Endometrial microvascular endothelial cells (primary cell): ENCODE data around the gene BARX1. TPM values are rescaled to one million over a fixed set of nuclear protein-coding genes. Genes with fewer than 3 reads are reported as not detected.
"Not testable (repeated sequence)": the region's sequence is repeated elsewhere in the genome, so short reads cannot be mapped to it uniquely, and the experiment has no call there.

Experiments
- in situ Hi-C: cut with HindIII; loops from 2 replicates; pipeline ENCODE4 v1.10.0; 2017; ENCODE audit warnings: low sequenced_read_pairs, low pct_unique_long_range_greater_than_20kb; ENCODE audit errors: inconsistent ontology term
- total RNA-seq: library from RNA; depleted of rRNA; stranded (reverse); fragments of >200 nt; gene quantifications from one replicate; pipeline ENCODE4 v1.2.3, GENCODE V29; 2015; ENCODE audit errors: inconsistent ontology term

The BARX1 gene, protein sequence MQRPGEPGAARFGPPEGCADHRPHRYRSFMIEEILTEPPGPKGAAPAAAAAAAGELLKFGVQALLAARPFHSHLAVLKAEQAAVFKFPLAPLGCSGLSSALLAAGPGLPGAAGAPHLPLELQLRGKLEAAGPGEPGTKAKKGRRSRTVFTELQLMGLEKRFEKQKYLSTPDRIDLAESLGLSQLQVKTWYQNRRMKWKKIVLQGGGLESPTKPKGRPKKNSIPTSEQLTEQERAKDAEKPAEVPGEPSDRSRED
- not detected for total RNA-seq

DNA sequence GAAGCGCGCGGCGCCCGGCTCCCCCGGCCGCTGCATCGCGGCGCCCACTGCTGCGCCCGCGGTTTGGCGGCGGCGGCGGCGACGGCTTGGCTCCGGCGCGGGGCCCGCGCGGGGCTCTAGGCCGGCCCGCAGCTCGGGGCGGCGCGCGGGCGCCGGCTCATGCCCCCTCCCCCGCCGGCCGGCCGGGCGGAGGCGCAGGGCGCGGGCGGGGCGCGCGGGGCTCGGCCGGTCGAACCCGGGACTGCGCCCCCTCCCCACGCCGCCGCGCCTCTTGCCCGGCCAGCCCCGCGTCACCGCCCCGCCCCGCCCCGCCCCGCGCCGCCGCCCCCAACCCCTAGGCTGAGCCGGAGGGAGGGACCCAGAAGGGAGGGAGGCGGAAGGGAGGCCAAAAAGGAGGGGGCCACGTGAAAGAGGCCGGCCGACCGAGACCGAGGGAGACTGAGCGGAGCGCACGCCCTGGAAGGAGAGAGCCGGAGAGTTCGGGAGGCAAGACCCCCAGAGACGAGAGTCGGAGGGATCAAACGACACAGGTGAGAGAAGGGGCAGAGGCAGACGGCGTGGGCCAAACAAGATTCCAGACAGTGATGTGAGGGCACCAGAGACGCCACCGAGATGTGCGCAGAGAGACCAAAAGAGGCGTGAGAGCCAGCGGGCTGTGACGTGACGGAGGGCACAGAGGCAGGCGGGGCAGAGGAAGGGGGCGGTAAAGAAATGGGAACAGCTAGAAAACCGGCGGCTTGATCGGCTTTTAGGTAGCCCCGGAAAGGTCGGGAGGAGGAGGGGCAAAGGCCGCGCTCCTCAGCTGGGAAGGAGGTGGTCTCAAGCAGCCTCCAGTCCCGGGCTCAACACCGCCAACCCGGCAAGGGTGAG, at the start of gene BARX1:
TSS of gene BARX1 (minus strand) at position 245 of the 870 bp plus-strand sequence. CDS start at position 36, 209 bp downstream.
- in situ Hi-C loops: no loop called here

DNA sequence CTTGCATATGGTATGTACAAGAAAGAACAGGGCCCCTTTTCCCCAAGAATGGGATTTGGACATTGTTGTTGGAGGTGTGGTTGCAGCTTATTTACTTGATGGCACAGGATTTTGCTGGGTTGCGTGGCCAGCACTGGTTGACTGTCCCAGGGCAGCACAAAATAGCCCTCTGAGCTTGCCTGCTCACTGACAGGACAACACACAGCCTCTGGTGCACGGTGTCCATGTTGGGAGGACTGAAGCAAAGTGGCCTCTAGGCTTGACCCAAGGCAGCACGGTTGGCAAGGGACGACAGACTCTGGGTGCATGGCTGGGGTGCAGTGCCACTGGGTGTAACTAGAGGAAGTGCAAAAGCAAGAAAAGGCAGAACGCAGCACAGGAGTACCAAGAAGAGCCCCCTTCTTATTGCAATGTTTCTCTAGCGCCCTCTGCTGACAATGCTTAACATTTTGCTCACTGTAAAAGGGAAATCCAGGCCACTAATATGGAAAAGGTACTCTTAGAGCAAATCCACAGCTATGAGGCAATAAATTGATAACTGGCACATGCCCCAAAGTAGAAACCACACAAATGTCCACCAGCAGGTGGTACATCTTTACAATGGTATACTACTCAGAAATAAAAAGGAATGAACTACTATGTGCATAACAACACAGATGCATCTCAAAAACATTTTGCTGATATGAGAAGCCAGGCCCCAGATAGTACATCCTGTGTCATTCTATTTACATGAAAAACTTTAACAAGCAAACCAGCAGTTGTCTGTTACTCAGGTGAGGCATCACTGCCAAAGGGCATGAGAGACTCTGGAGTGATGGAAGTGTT, 47.4 kb upstream of the BARX1 start:
- in situ Hi-C loops: no loop called here

DNA sequence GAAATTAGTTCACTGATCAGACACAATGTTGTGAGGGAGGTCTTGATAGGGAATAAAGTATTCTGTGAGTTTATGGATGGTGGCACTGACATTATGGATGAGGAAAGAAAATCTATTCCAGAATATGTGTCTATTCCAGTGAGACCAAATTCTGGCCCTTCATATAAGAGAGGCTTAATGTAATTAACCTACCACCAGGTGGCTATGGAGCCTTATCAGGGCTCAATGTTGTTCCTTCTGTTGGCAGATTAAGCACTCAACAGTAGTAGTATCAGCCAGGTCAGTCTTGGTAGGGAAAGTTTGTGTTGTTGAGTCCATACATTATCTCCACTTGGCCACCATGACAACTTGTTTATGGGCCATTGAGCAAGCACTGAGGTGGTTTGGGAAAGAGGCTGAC, 41.7 kb upstream of the BARX1 start:
- in situ Hi-C loops: no loop called here

DNA sequence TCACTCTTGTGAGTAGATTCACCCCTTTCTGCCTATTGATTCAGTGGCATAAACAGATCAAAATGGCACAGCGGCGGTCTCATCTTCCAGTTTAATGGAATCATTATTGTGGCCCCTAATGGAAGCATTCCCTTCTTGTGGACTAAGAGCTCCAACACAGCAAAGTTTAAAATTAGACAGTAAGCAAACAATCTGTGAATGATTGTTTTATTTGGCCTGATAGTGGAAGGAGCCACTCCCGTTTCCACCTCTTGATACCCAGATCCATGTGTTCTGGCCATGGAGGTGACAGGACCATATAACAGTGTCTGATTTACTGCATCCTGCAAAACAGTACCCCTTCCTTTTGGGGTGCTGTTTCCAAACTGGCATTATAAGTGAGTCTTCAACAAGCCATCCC, 41.2 kb upstream of the BARX1 start:
- in situ Hi-C loops: no loop called here

DNA sequence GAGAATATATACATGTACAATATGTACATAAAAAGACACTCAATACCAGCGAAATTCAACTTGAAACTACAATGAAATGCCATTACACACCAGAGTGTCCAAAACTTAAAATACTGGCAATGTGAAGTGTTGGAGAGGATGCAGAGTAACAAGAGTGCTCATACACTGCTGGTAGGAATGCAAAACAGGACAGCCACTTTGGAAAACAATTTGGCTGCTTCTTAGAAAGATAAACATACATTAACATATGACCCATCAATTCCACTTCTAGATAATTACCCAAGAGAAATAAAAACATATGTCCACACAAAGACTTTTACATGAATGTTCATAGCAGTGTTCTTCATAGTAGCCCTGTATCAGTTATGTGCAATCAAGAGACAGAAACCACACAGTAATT, 39.4 kb upstream of the BARX1 start:
- in situ Hi-C loops: no loop called here

DNA sequence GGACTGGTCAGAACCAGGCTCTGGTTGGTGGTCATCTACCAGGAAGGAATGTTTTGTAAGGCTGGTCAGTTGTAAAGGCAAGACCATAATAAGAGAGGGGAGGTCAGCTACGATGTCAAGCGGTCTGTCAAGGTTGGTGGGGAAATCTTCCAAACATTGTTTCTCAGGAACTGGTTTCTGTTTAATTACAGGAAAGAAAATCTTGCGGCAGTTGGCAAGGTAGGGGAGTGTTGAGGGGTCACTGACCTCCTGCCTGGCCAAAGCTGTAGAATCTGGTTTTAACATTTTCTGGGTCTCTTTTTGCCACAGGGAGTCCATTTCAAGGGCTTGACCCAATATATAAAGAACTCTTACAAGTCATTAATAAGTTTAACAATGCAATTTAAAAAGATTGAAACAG, 39.0 kb upstream of the BARX1 start:
- in situ Hi-C loops: no loop called here

DNA sequence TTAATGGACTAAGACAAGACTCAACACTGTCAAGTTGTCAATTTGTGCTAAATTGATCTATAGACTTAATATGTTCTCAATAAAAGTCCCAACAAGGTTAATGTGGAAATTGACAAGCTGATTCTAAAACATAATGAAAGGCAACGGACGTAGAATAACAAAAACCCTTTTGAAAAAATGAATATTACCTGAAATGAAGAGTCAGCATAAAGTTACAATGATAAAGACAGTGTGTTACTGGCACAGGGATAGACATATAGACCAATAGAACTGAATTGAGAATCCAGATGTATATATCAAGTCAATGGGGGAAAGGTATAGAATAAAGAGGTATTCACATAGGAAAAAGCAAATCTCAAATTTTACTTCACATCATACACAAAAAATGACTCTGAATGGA, 37.7 kb upstream of the BARX1 start:
- in situ Hi-C loops: no loop called here

DNA sequence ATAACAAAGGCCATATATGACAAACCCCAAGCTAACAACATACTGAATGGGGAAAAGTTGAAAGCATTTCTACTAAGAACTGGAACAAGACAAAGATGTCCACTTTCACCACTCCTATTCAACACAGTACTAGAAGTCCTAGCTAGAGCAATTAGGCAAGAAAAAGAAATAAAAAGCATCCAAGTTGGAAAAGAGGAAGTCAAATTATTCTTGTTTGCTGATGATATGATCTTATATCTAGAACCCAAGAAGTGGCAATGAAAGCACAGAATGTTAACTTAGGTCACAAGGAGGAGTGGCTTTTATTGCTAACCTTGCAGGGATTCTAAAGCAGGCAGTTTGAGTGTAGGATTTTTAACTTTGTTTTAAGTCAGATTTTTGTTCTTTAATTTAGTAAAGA, 35.3 kb upstream of the BARX1 start:
- in situ Hi-C loops: no loop called here

DNA sequence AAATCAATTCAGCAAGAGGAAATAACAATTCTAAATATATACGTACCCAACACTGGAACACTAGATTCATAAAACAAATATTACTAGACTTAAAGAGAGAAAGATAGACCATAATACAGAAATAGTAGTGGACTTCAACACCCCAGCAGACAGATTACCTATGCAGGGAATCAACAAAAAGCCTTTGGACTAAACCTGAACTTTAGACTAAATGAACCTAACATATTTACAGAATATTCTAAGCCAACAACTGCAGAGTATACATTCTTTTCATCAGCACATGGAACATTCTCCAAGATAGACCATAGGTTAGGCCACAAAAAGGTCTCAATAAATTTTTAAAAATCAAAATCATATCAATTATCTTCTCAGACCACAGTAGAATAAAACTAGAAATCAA, 32.9 kb upstream of the BARX1 start:
- in situ Hi-C loops: no loop called here

DNA sequence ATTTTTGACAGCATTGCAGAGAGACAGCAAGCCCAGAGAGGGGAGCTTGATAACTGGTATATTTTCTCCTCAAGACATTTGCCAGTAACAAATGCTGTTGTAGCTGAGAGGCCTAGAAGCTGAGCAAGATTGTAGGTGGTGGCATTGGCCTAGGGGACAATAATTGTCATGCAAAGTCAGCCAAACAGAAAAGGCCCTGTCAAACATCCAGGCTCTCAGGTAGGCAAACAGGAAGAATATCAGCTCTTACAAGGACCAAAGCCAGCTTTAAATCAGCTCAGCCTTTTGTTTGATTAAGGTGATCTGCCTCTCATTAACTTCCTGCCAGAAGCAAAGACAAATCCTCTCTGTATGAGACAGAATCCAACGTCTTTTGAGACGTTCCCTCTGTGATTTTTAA, 29.7 kb upstream of the BARX1 start:
- in situ Hi-C loops: no loop called here

DNA sequence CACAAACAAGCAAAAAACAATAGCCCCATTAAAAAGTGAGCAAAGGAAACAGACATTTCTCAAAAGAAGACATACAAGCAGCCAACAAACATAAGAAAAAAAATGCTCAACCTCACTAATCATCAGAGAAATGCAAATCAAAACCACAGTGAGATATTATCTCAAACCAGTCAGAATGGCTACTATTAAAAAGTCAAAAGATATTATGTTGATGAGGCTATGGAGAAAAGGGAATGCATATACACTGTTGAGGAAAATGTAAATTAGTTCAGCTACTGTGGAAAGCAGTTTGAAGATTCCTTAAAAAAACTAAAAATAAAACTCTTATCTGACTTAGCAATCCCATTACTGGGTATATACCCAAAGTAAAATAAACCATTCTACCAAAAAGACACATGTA, 28.7 kb upstream of the BARX1 start:
- in situ Hi-C loops: no loop called here

DNA sequence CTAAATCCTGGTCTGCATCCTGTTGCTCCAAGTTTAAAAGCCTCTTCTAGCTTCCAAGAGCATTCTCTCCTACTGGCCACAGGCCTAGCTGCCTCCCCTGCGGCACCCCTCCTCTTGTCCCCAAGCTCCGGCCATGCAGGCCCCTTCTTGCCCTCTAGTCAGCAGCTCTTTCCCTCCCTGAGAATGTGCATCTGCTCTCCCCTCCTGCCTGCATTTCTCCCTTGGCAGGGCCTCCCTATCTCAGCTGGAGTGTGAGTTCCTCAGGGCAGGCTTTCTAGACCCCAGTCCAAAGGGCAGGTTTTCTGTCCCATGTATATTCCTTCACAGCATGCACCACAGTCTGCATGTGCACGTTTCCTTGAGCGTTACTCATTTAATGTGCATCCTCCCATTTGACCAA, 24.6 kb upstream of the BARX1 start:
- in situ Hi-C loops: no loop called here

DNA sequence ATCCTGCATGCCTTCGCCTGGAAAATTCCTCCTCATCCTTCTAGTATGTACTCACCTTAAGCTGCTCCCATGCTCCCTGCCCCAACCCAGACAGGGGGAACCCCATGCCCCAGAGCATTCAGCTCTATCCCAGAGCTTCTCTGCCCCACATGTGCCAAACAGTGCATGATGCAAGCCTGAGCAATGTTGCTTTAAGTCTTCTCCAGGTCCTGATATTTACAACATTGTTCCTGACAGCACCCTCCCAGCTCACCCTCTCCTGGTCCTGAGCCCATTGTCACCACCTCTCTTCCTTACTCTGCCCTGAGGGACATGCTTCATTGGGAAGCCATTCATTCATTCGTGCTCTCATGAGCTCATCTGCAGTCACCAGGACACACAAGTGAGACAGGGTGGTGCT, 23.4 kb upstream of the BARX1 start:
- in situ Hi-C loops: no loop called here

DNA sequence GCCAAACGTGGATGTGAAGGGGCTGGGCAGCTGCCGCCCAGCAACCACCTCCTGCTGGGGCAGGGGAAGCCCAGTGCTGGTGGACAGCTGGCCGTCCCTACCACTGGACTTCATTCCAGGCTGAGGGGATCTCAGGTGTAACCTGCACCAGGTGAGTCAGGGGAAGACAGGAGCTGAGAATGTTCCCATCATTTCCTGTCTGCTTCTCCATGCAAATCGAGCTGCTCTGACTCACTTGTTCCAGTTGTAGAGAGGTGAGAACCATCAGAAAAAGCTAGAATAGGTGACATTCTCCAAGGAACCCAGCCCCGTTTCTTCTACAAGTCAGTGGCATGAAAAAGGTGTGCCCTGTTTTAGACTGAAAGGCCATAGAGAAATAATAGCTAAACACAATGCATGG, 21.8 kb upstream of the BARX1 start:
- in situ Hi-C loops: no loop called here

DNA sequence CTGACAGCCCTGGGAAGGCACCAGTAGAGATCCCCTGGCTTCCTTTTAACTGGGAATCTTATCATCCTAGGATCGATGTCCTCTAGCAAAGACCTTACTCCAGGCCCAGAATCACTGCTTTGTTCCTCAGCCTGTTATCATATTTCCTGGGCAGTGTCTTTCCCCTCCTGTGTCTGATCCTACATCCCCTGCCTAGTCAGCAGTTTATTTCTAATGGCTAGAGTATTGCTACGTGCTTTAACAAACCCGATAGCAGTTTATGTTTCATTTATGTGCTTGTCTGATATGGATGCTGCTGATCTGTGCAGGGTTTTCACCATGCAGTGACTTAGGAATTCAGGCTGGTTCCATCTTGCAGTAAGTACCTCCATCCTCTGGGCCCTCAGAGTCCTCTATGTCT, 20.9 kb upstream of the BARX1 start:
- in situ Hi-C loops: no loop called here

DNA sequence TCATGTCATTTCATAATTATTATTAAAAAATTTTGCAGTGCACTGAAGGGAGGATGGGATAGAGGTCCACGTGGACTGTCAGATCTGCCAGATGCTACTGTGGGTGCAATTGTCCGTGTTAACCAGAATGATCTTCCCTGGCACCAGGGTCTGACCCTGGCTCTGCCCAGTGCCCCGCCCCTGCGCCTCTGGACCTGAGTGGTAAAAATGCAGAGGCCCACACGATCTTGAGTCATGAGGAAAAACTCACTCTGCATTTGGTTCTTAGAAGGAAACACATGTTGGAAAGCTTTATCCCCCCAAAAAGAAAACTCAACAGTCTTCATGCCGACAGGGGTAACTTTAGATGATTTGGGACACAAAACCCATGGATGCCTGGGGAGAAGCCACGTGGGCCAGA, 20.1 kb upstream of the BARX1 start:
- in situ Hi-C loops: no loop called here

DNA sequence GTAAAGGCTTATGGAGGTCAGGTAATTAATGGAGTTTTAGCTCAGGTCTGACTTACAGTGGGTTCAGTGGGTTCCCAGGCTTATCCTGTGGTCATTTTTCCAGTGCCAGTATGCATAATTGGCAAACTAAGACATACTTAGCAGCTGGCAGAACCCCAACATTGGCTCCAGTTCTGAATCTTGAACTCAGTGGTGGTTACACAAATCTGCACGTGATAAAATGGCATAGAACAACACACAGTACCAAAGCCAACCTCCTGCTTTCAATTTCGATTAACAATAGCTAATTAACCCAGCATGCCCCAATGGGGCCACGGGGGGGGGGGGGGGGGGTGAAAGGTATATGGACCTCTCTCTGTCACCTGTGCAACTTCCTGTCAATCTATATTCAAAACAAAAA, 19.0 kb upstream of the BARX1 start:
- in situ Hi-C loops: no loop called here

DNA sequence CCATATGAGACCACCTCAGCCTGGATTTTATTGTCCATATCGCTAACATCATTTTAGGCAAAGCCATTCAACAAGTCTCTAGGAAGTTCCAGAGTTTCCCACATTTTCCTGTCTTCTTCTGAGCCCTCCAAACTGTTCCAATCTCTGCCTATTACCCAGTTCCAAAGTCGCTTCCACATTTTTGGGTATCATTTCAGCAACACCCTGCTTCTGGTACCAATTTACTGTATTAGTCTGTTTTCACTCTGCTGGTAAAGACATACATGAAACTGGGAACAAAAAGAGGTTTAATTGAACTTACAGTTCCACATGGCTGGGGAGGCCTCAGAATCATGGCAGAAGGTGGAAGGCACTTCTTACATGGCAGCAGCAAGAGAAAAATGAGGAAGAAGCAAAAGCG, 17.5 kb upstream of the BARX1 start:
- in situ Hi-C loops: not testable (repeated sequence)

DNA sequence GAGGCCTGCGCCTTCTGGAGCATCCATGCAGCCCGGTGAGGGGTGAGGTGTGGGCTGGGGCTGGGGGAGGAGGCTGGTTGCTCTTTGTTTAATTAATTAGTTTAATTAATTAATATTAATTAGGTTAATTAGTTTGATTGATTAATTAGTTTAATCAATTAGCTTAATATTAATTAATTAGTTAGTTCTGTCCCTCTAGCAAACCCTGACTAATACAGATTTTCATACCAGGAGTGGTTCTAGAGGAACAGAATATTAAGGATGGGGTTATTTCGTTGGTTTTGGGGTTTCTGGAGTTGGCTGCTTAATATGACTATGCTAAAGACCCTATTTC, 14.1 kb upstream of the BARX1 start:
- in situ Hi-C loops: no loop called here
